ENCODE measurements around the gene KIR2DL3.
"Not testable (repeated sequence)": the region's sequence is repeated elsewhere in the genome, so short reads cannot be mapped to it uniquely, and the experiment has no call there.

GRCh38 chr19:54777851-54778250 is 39.5 kb downstream of the KIR2DL3 start:
- TF ChIP-seq FOS (IDR thresholded peaks at IDR 0.05; ENCODE audit: low read depth, low read length); MAFK (IDR thresholded peaks at IDR 0.05; ENCODE audit: low read depth, low read length); CTCF (conservative IDR thresholded peaks at IDR 0.05; ENCODE audit: low read depth, low read length); POLR2A (IDR thresholded peaks at IDR 0.05; ENCODE audit: low read depth, low read length); RAD21 (IDR thresholded peaks at IDR 0.05; ENCODE audit: low read length); SMC3 (IDR thresholded peaks at IDR 0.05; ENCODE audit: low read depth, low read length); CHD1 (IDR thresholded peaks at IDR 0.05; ENCODE audit: low read depth, low read length); USF2 (IDR thresholded peaks at IDR 0.05; ENCODE audit: low read depth, low read length); RFX5 (IDR thresholded peaks at IDR 0.05; ENCODE audit: low read depth, low read length); MAZ (IDR thresholded peaks at IDR 0.05; ENCODE audit: borderline replicate concordance, low read depth, low read length): not testable (repeated sequence)
